WTC11 (cell line): ENCODE results near the gene LDLRAD4.

Experiments used
- FOXJ3 ChIP-seq: sonication (generic); formaldehyde crosslinking; IDR thresholded peaks from 2 replicates; pipeline ENCODE4 v1.9.0; 2021; ENCODE audit warnings: missing genetic modification reagents, mild to moderate bottlenecking, borderline replicate concordance
- FOXK1 ChIP-seq: sonication (generic); formaldehyde crosslinking; IDR thresholded peaks from 2 replicates; pipeline ENCODE4 v1.8.0; 2022; ENCODE audit warnings: mild to moderate bottlenecking, moderate library complexity, missing genetic modification reagents
- GABPB1 ChIP-seq: sonication (generic); formaldehyde crosslinking; IDR thresholded peaks from 2 replicates; pipeline ENCODE4 v1.8.1; 2023; ENCODE audit warnings: mild to moderate bottlenecking, missing genetic modification reagents
- GRHL2 ChIP-seq: fragments of 250-450 bp; sonication (Bioruptor Pico); IDR thresholded peaks from 2 replicates; pipeline ENCODE4 v1.8.0; 2022; ENCODE audit warnings: mild to moderate bottlenecking, moderate library complexity; ENCODE audit not compliant: insufficient replicate concordance, severe bottlenecking
- GTF2I ChIP-seq: fragments of 250-450 bp; sonication (Bioruptor Pico); conservative IDR thresholded peaks from 2 replicates; pipeline ENCODE4 v1.4.0; 2021; ENCODE audit warnings: mild to moderate bottlenecking
- IRF2 ChIP-seq: sonication (generic); formaldehyde crosslinking; IDR thresholded peaks from 2 replicates; pipeline ENCODE4 v1.8.0; 2022; ENCODE audit warnings: low read depth, missing genetic modification reagents, borderline replicate concordance
- MAX ChIP-seq: sonication (generic); formaldehyde crosslinking; IDR thresholded peaks from 2 replicates; pipeline ENCODE4 v1.8.0; 2022; ENCODE audit warnings: mild to moderate bottlenecking, missing genetic modification reagents
- NFATC4 ChIP-seq: fragments of 250-450 bp; sonication (Bioruptor Pico); IDR thresholded peaks from 2 replicates; pipeline ENCODE4 v1.9.0; 2021; ENCODE audit warnings: mild to moderate bottlenecking
- NR3C1 ChIP-seq: sonication (generic); formaldehyde crosslinking; conservative IDR thresholded peaks from 2 replicates; pipeline ENCODE4 v1.8.1; 2023; ENCODE audit warnings: low read depth, mild to moderate bottlenecking, missing genetic modification reagents
- USF2 ChIP-seq: sonication (generic); formaldehyde crosslinking; IDR thresholded peaks from 2 replicates; pipeline ENCODE4 v1.8.1; 2023; ENCODE audit warnings: mild to moderate bottlenecking, missing genetic modification reagents, moderate library complexity
- ZBTB21 ChIP-seq: sonication (generic); formaldehyde crosslinking; IDR thresholded peaks from 2 replicates; pipeline ENCODE4 v1.8.1; 2023; ENCODE audit warnings: mild to moderate bottlenecking, missing genetic modification reagents, borderline replicate concordance
- ZBTB43 ChIP-seq: sonication (generic); formaldehyde crosslinking; IDR thresholded peaks from 2 replicates; pipeline ENCODE4 v1.8.1; 2023; ENCODE audit warnings: mild to moderate bottlenecking, missing genetic modification reagents
- TF ChIP-seq, protein P1 (sequence below): fragments of 200-600 bp; IDR thresholded peaks from 2 replicates; pipeline ENCODE4 v1.8.0; 2022; ENCODE audit warnings: antibody characterized with exemption
- TF ChIP-seq, protein P2 (sequence below): fragments of 250-450 bp; sonication (Bioruptor Pico); IDR thresholded peaks from 2 replicates; pipeline ENCODE4 v1.8.0; 2021; ENCODE audit warnings: mild to moderate bottlenecking

GRCh38 chr18:13183790-13184189, 34.8 kb upstream of the LDLRAD4 start:
- TF ChIP-seq FOXK1 (CRISPR knock-in tag) (no peak), GRHL2 (CRISPR knock-in tag) (no peak), IRF2 (CRISPR knock-in tag) (no peak), GTF2I (CRISPR knock-in tag) (no peak), NFATC4 (no peak), GABPB1 (no peak), ZBTB43 (CRISPR knock-in tag) (no peak), FOXJ3 (CRISPR knock-in tag) (no peak), NR3C1 (no peak), ZBTB21 (CRISPR knock-in tag) (no peak), MAX (CRISPR knock-in tag) (no peak), USF2 (CRISPR knock-in tag) (no peak)
- TF ChIP-seq, protein P1, sequence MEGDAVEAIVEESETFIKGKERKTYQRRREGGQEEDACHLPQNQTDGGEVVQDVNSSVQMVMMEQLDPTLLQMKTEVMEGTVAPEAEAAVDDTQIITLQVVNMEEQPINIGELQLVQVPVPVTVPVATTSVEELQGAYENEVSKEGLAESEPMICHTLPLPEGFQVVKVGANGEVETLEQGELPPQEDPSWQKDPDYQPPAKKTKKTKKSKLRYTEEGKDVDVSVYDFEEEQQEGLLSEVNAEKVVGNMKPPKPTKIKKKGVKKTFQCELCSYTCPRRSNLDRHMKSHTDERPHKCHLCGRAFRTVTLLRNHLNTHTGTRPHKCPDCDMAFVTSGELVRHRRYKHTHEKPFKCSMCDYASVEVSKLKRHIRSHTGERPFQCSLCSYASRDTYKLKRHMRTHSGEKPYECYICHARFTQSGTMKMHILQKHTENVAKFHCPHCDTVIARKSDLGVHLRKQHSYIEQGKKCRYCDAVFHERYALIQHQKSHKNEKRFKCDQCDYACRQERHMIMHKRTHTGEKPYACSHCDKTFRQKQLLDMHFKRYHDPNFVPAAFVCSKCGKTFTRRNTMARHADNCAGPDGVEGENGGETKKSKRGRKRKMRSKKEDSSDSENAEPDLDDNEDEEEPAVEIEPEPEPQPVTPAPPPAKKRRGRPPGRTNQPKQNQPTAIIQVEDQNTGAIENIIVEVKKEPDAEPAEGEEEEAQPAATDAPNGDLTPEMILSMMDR, result no peak
- TF ChIP-seq, protein P2, sequence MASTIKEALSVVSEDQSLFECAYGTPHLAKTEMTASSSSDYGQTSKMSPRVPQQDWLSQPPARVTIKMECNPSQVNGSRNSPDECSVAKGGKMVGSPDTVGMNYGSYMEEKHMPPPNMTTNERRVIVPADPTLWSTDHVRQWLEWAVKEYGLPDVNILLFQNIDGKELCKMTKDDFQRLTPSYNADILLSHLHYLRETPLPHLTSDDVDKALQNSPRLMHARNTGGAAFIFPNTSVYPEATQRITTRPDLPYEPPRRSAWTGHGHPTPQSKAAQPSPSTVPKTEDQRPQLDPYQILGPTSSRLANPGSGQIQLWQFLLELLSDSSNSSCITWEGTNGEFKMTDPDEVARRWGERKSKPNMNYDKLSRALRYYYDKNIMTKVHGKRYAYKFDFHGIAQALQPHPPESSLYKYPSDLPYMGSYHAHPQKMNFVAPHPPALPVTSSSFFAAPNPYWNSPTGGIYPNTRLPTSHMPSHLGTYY, result no peak
